Upper lobe of left lung (tissue), 6 donors: ENCODE data around the gene SPDYE3. TPM values are rescaled to one million over a fixed set of nuclear protein-coding genes. Genes with fewer than 3 reads are reported as not detected.

ENCODE experiments used
- ATAC-seq, 2 donors: fragments of 200-7000 bp; cut with Tn5 transposase; one replicate each; pipeline ENCODE4 v1.9.1; 2022; ENCODE audit warnings: mild to moderate bottlenecking in 2 of 2, moderate library complexity in 2 of 2; ENCODE audit not compliant: low FRiP score in 2 of 2
- DNase-seq, 2 donors: peaks; one replicate each; pipeline ENCODE4 v3.0.0-alpha.2; 2019 to 2020
- H3K27ac ChIP-seq, 4 donors: fragments of 200-600 bp; sonication (generic); one replicate each; pipeline ENCODE4 v1.5.1; 2016 to 2019
- H3K27me3 ChIP-seq, 4 donors: fragments of 200-600 bp; sonication (generic); one replicate each; pipeline ENCODE4 v1.5.1; 2017 to 2019
- H3K36me3 ChIP-seq, 4 donors: fragments of 200-600 bp; sonication (generic); one replicate each; pipeline ENCODE4 v1.5.1; 2016 to 2019
- H3K4me1 ChIP-seq, 4 donors: fragments of 200-600 bp; sonication (generic); one replicate each; pipeline ENCODE4 v1.5.1; 2018 to 2019
- H3K4me3 ChIP-seq, 4 donors: fragments of 200-600 bp; sonication (generic); one replicate each; pipeline ENCODE4 v1.5.1; 2017 to 2019; ENCODE audit warnings: mild to moderate bottlenecking in 2 of 4, moderate library complexity in 1 of 4
- H3K9me3 ChIP-seq, 4 donors: fragments of 200-600 bp; sonication (generic); one replicate each; pipeline ENCODE4 v1.5.1; 2018 to 2019
- EP300 ChIP-seq, 4 donors: sonication (generic); formaldehyde crosslinking; IDR thresholded peaks; one replicate each; pipeline ENCODE4 v1.5.1; 2017; ENCODE audit warnings: antibody characterized with exemption in 4 of 4, control low read depth in 2 of 4
- POLR2A ChIP-seq, 4 donors: fragments of 450-650 bp; IDR thresholded peaks; one replicate each; pipeline ENCODE4 v1.5.1; 2016 to 2017; ENCODE audit warnings: antibody characterized with exemption in 4 of 4, mild to moderate bottlenecking in 2 of 4
- POLR2AphosphoS5 ChIP-seq, 2 donors: sonication (generic); formaldehyde crosslinking; IDR thresholded peaks; one replicate each; pipeline ENCODE4 v1.5.1; 2017; ENCODE audit warnings: antibody characterized with exemption in 2 of 2
- WGBS, 2 donors: methylation state at CpG; one replicate each; pipeline ENCODE4 v1.1.5; 2017 to 2018; 5-methylcytosine and 5-hydroxymethylcytosine counted together
- total RNA-seq, 6 donors: library from RNA; depleted of rRNA in 4 of 6; stranded (reverse); fragments of >200 nt in 4 of 6; gene quantifications; one replicate each; pipeline versions ENCODE4 v1.1.0 to v1.2.1, GENCODE V29; 2016 to 2021
- TF ChIP-seq, protein P1 (sequence below), 6 experiments: fragments of 450-650 bp in 4 of 6; fragments of 200-600 bp in 2 of 6; sonication (generic) in 2 of 6; IDR thresholded peaks; one replicate each; pipeline ENCODE4 v1.5.1; 2016 to 2019; ENCODE audit warnings: antibody characterized with exemption in 6 of 6
- donor health status: DM: no; HTN: no; CAD: no; lungs with moderate emphysema.
- donor health status: DM: no; HTN: yes; CAD: no; lungs with severe emphysema.

The SPDYE3 gene
- total RNA-seq, 6 donors from 2014 or later: not detected

DNA sequence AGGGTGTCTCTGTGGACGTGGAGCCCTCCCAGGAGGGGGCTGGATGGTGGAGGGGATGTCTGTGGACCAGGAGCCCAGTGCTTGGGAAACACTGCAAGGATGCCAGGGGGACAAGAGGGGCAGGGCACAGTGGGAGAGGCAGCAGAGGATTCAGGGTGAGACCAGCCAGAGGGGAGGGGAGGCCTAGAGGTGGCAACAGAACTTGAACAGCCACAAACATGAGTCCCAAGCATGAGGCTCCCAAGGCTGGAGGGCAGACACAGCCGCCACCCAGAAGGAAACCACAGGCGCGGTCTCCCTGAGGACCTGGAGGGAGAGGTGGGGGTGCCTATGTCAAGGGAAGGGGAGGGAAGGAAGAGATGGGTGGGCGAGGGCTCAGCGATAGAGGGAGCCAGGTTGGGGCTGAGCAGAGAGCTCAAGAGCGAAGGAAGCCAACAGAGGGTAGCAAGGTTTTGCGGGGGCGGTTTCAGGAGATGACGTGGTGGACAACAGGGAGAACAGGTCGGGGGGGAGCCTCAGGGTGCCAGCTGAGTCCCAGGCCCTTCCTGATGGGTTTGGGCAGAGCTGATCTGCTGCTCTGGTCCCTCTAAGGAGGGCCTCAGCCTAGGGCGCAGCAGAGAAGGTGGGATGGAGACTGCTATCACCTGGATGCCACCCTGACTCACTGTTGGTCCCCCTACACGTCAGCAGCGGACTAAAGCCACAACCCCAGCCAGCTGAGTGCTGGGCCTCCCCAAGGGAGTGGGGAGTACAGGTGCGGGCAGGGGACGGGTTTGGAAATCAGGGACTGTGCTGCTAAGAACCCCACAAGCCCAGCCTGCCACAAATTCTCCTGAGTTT, 59.1 kb downstream of the SPDYE3 start:
- no peaks in the 10 kb centered on the region for H3K27me3 ChIP-seq
- peak overlapping the region in 3 of 4 donors; percentile 38 to 79 (median 69) for H3K27ac ChIP-seq
- DNase-seq (no peak), ATAC-seq (no peak)
- H3K4me1 ChIP-seq: peaks cover 0 to 15% (median 9%) of the 10 kb centered on the region in 4 donors
- H3K9me3 ChIP-seq: no peaks in the 10 kb centered on the region
- 80 to 83% methylated on average over 13 to 16 of the region's 16 CpGs for WGBS, 2 donors
- peaks cover 9 to 36% (median 11%) of the 10 kb centered on the region in 4 donors for H3K36me3 ChIP-seq
- H3K4me3 ChIP-seq: no peak overlapping the region
- TF ChIP-seq EP300 (IDR thresholded peaks at IDR 0.05) (no peak), POLR2AphosphoS5 (IDR thresholded peaks at IDR 0.05) (no peak), POLR2A (IDR thresholded peaks at IDR 0.05) (no peak)
- TF ChIP-seq, protein P1, sequence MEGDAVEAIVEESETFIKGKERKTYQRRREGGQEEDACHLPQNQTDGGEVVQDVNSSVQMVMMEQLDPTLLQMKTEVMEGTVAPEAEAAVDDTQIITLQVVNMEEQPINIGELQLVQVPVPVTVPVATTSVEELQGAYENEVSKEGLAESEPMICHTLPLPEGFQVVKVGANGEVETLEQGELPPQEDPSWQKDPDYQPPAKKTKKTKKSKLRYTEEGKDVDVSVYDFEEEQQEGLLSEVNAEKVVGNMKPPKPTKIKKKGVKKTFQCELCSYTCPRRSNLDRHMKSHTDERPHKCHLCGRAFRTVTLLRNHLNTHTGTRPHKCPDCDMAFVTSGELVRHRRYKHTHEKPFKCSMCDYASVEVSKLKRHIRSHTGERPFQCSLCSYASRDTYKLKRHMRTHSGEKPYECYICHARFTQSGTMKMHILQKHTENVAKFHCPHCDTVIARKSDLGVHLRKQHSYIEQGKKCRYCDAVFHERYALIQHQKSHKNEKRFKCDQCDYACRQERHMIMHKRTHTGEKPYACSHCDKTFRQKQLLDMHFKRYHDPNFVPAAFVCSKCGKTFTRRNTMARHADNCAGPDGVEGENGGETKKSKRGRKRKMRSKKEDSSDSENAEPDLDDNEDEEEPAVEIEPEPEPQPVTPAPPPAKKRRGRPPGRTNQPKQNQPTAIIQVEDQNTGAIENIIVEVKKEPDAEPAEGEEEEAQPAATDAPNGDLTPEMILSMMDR (IDR thresholded peaks at IDR 0.05): no peak

DNA sequence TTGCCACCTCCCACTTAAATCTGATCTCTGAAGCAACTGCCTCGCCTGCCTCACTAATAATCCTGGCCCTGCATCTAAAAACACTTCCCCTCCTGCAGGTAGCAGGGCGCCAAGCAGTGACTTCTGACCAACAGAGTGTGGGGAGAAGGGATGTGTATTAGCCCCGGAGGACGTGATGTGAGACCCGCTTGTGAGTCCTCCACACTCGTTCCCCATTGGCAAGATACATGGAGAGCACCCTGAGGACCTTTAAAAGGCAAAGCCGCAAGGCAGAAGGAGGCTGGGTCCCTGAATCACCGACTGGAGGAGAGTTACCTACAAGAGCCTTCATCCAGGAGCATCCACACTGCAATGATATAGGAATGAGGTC, 59.7 kb downstream of the SPDYE3 start:
- DNase-seq (no peak), ATAC-seq (no peak)
- TF ChIP-seq POLR2AphosphoS5 (IDR thresholded peaks at IDR 0.05) (no peak), EP300 (IDR thresholded peaks at IDR 0.05) (no peak), POLR2A (IDR thresholded peaks at IDR 0.05) (no peak)
- TF ChIP-seq, protein P1 (IDR thresholded peaks at IDR 0.05): no peak
- WGBS, 2 donors: 92 to 96% methylated on average over 8 of the region's 8 CpGs
- Histone ChIP-seq H3K27me3 (no peaks in the 10 kb centered on the region), H3K27ac (peak overlapping the region in 2 of 4 donors; percentile 69 to 79), H3K9me3 (no peaks in the 10 kb centered on the region), H3K4me1 (peaks cover 3 to 18% (median 14%) of the 10 kb centered on the region in 4 donors), H3K4me3 (no peak overlapping the region), H3K36me3 (peaks cover 4 to 30% (median 6%) of the 10 kb centered on the region in 4 donors)

DNA sequence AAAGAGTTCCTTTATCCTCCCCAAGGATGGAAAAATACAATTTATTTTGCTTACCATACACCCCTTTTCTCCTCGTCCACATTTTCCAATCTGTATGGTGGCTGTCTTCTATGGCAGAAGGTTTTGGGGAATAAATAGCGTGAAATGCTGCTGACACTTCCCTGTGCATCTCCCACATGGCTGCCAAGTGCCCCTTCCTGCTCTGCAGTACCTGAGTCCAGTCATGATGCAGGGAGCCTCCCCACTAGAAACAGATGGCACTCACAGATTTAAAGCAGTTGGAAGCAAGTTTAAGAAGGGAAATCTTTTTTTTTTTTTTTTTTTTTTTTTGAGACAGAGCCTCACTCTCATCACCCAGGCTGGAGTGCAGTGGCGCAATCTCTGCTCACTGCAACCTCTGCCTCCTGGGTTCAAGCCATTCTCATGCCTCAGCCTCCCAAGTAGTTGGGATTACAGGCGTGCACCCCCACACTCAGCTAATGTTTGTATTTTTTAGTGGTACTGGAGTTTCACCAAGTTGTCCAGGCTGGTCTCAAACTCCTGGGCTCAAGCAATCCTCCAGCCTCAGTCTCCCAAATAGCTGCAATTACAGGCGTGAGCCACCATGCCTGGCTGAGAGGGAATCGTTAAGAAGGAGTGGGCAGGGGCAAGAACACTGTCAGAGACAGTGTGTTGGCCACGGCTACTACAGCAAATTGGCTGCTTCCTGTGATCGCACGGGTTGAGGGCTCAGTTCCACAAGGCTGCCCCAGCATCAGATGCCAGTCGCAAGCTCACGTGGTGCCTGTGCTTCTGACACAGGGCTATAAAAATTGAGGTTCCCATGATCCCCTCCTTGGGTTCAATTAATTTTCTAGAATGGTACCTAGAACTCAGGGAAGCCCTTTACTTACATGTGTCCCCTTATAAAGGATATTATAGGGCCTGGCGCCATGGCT, 60.4 kb downstream of the SPDYE3 start:
- no peaks in the 10 kb centered on the region for H3K9me3 ChIP-seq
- DNase-seq (no peak), ATAC-seq (no peak)
- H3K36me3 ChIP-seq: peaks cover 0 to 22% (median 0%) of the 10 kb centered on the region in 4 donors
- TF ChIP-seq POLR2AphosphoS5 (IDR thresholded peaks at IDR 0.05) (no peak), POLR2A (IDR thresholded peaks at IDR 0.05) (peak in 1 of 4 donors; percentile 39), EP300 (IDR thresholded peaks at IDR 0.05) (no peak)
- TF ChIP-seq, protein P1 (IDR thresholded peaks at IDR 0.05): no peak
- no peaks in the 10 kb centered on the region for H3K27me3 ChIP-seq
- 77 to 83% methylated on average over 10 to 12 of the region's 12 CpGs for WGBS, 2 donors
- peak overlapping the region; percentile 78 to 84 (median 82) for H3K27ac ChIP-seq
- H3K4me1 ChIP-seq: peaks cover 9 to 24% (median 20%) of the 10 kb centered on the region in 4 donors
- H3K4me3 ChIP-seq: no peak overlapping the region

DNA sequence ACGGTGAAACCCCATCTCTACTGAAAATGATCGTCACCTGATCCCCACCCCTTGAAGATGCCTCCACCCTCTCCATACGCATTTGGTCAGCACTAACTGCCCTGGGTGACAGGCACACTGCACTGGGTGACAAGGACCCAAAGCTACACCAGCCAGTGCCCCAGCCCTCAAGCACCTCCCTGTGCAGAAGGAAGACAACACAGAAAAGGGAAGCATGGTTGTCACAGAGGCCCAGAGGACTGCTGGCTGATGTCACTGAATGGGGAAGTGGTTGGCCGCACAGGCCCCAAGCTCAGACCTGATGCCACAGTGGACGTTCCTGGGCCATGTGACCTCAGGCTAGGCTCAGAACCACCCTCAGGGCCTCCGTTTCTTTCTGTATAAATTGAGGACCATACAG, 61.6 kb downstream of the SPDYE3 start:
- H3K36me3 ChIP-seq: peaks cover 0 to 15% (median 0%) of the 10 kb centered on the region in 4 donors
- H3K27me3 ChIP-seq: no peaks in the 10 kb centered on the region
- TF ChIP-seq POLR2A (IDR thresholded peaks at IDR 0.05) (peak in 2 of 4 donors; percentile 13 to 65), EP300 (IDR thresholded peaks at IDR 0.05) (peak in 1 of 4 donors; percentile 51), POLR2AphosphoS5 (IDR thresholded peaks at IDR 0.05) (peak; percentile 63 to 70)
- TF ChIP-seq, protein P1 (IDR thresholded peaks at IDR 0.05): no peak
- DNase-seq (peak in 1 of 2 donors; percentile 90), ATAC-seq (peak; percentile 85)
- WGBS, 2 donors: 54 to 69% methylated on average over 6 of the region's 6 CpGs
- H3K4me1 ChIP-seq: peaks cover 9 to 28% (median 20%) of the 10 kb centered on the region in 4 donors
- H3K27ac ChIP-seq: peak overlapping the region; percentile 78 to 84 (median 82)
- no peaks in the 10 kb centered on the region for H3K9me3 ChIP-seq
- H3K4me3 ChIP-seq: no peak overlapping the region
